TTC549 (cell line): Measurements from ENCODE around the gene DCLRE1B.
"Not testable (repeated sequence)": the region's sequence is repeated elsewhere in the genome, so short reads cannot be mapped to it uniquely, and the experiment has no call there.

Source experiments
- FAIRE-seq: peaks from 2 replicates; lab custom pipeline; 2012; peaks lifted over from hg19 to GRCh38; lab: Jason Lieb, UNC

The DCLRE1B gene

DNA sequence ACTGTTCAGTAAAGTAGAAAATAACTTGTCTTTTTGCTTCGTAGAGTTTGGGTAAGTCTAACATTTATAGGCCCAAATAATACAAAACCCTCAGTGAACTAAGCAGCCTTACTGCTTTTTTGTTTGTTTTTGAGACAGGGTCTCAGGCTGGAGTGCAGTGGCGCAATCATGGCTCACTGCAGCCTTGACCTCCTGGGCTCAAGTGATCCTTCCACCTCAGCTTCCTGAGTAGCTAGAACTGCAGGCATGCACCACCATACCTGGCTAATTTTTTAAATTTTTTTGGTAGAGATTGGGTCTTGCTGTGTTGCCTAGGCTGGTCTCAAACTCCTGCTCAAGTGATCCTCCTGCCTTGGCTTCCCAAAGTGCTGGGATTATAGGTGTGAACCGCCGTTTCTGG is 43.0 kb downstream of the DCLRE1B start:
- not testable (repeated sequence) for FAIRE-seq

- no peak for FAIRE-seq
Observed at GRCh38 chr1:113949007-113949406, 43.9 kb downstream of the DCLRE1B start.

DNA sequence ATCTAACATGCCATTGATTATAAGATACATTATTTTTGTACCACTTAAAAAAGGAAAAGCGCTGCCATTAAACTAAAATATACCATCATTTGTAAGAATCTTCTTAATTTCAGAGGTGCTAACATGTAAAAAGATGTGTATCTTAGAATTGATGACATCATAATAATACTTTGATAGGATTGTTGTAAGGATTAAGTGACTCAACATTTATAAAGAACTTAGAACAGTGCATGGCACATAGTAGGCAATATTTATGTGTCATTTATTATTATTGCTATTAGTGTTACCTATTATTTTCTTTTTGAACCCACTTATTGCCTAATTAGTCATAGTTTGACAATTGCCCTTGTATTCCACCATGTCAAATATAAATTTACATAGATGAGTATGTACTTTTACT is 45.8 kb downstream of the DCLRE1B start:
- FAIRE-seq: no peak

GRCh38 chr1:113951719-113952118 is 46.6 kb downstream of the DCLRE1B start:
- FAIRE-seq: no peak

GRCh38 chr1:113957984-113958383 is 52.9 kb downstream of the DCLRE1B start:
- FAIRE-seq: no peak

- no peak for FAIRE-seq
Observed at GRCh38 chr1:113958691-113959090, 53.6 kb downstream of the DCLRE1B start.

DNA sequence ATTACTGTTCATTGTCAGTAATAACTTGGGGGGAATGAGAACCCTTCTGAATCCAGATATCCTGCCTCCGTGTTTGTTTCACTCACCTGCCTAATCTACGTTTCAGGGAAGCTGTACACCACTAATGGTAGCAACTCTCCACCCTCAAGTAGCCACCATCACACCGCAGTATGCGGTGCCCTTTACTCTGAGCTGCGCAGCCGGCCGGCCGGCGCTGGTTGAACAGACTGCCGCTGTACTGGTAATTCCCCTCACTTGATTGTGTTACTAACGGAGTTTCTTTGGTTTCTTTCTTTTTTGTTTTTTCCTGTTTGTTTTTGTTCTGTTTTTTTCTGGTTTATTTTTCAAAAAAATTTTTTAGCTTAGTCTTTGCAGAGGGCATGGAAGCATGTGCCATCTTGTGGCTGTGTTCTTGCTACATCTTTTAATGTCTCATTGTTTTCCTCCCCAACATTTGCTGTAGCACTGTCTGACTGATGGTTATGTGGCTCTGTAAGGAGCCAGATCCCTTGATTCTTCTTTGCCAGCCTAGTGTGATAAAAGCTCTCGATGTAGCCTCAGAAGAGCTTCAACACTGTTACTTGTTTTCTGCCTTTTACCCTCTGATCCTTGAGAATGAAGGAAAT is 58.3 kb downstream of the DCLRE1B start:
- FAIRE-seq: no peak
